Sciatic nerve (tissue), 2 donors: ENCODE data around the gene PSMF1. TPM values are rescaled to one million over a fixed set of nuclear protein-coding genes. Genes with fewer than 3 reads are reported as not detected.

ENCODE experiments used
- ATAC-seq: fragments of 200-7000 bp; cut with Tn5 transposase; one replicate; pipeline ENCODE4 v1.9.1; 2020; ENCODE audit warnings: mild to moderate bottlenecking, moderate library complexity
- DNase-seq: peaks from one replicate; pipeline ENCODE4 v3.0.0-alpha.2; 2020; ENCODE audit warnings: low spot score
- intact Hi-C: fragments of 100-400 bp; cut with DNase I; formaldehyde crosslinking; loops from one replicate; pipeline ENCODE4 v1.14.2; 2022
- total RNA-seq: library from RNA; stranded (reverse); fragmentation: NEBNext Ultra II Directional; extraction: Animal tissue kit (Norgen Biotek cat#: 25700); gene quantifications from one replicate; pipeline ENCODE4 v1.2.1, GENCODE V29; 2021
- donor health status: DM: no; HTN: no; CAD: no.
- donor health status: DM: no; HTN: no; CAD: no.

PSMF1 gene
- total RNA-seq, 1 donor from 2014 or later, result 187 TPM

DNA sequence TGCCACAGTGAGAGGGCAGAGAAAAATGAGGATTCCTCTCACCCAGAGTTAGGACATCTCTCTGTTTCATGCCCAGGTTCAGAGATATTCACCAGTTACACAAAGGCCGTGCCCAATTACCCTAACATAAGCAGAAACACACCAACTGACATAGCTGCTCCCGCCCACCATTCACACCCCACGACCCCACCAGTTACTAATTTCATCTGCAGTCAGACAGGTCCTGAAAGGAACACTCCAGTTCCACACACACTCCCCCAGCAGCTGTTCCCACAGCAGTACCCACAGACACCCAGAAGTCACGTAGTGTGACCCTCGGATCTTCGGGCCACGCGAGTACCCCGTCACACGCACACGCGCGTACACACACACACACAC, 65.8 kb downstream of the PSMF1 start:
- intact Hi-C loops, result loop anchor here (10.0 kb wide), 1 partner anchor 209 kb away; no protein-coding TSS in a partner anchor
- no peak for ATAC-seq
- no peak for DNase-seq

DNA sequence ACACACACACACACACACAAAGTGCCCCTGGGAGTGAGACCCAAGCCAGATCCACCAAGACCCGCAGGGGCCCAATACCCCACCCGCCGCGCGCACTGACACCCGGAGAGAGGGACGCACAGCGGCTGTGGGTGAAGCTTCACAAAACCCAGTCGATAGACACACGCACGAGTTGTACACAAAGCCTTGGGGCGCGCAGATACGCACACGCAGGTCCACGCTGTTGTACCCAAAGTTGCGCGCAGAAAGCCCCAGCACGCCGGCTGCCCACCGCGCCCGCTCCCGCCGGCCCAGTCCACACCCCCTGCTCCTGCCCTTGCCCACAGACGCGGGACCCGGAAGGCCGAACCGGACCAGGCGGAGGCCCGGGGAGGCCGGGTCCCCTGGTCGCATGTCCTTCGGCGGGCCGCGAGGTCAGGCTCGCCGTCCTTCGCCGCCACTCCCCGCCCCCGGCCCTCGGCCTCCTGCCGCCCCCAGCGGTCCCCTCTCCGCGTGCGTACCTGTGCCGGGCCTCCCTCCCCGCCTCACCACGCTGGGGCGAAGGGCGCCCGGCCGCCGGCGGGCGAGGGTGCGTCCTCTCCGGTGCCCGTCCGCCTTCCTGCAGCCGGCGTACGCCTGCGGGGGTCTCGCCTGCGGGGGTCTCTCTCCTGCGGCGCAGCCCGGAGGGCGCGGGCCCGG, 66.4 kb downstream of the PSMF1 start, which contains the start of gene TMEM74B:
TSS of gene TMEM74B (minus strand) at position 344 of the 678 bp plus-strand sequence. CDS start 1,180 bp downstream, outside the sequence.
- ATAC-seq, result no peak
- intact Hi-C loops, result loop anchor here (10.0 kb wide), 1 partner anchor 210 kb away; no protein-coding TSS in a partner anchor
- no peak for DNase-seq

DNA sequence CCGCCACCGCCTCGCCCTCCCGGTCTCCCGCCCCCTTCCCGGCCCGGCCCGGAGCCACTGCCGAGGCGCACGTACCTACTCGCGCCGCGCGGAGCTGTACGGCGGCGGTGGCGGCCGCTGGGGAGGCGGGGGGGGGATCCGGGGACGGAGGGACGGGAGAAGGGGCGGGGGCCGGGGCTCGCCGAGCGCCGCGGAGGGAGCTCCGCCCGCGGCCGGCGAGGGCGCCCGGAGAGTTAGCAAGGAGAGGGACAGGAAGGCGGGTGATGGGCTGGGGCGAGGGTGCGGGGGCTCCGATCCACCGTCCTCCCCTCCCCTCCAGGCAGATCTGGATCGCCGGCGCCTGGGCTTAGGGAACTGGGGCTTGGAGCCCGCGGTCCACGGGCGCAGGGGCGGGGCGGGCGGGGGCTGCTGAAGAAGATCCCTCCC, 66.9 kb downstream of the PSMF1 start:
- DNase-seq (no peak), ATAC-seq (no peak)
- intact Hi-C loops, result loop anchor here (10.0 kb wide), 1 partner anchor 211 kb away; no protein-coding TSS in a partner anchor

DNA sequence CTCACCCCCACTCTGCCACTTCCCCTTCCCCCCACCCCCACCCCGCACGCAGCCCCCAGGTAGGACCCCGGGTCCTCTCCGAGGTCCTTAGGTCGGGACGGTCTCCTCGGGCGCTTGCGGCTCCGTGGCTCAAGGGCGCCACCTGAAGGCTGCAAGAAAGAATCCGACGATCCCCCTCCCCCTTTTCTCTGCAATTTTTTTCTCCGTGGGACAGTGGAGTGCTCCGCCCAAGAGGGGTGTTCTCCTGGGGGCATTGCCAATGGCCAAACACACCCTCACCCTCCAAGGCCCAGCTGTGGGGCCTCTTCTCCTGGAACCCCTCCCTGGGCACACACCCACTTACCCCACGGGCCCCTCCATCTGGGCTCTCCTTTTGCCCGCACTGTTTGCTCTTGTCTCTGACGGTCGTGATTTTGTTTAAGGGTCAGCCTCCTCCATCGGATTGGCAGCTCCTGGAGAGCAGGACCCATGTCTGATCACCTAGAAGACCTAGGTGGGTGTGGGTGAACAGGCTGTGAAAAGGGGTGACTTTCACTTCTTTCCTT, 67.5 kb downstream of the PSMF1 start:
- intact Hi-C loops, result loop anchor here (10.0 kb wide), 1 partner anchor 211 kb away; no protein-coding TSS in a partner anchor
- ATAC-seq (peak; percentile 32), DNase-seq (no peak)

DNA sequence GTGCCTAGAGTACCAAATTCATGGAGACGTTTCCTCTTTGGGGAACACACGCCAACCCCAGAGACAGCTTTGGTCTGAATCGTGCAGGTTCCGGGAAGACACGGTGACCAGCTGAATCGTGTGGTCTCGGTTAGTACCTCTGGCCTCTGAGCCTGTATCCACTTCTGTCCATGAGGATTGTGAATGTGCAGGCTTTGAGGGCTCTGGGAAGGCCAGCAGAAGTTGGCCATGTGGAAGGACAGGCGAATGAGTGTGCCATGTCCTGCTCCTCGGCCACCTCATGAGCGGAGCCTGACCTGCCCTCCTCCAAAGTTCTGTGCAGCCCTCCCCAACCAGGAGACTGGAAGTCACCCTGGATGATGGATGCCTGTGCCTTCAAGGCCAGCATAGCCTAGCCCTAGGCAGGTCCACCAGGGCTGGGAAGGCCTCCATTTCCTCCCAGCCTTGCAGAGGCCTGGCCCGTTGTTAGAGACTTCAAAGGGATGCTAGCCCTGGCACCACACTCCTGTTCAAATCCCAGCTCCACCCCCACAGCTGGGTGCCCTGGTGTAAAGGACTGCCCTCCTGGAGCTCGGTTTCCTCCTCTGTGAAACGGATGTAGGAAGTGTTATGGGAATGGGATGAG, 68.1 kb downstream of the PSMF1 start:
- ATAC-seq (no peak), DNase-seq (no peak)
- intact Hi-C loops, result loop anchor here (10.0 kb wide), 1 partner anchor 212 kb away; no protein-coding TSS in a partner anchor

DNA sequence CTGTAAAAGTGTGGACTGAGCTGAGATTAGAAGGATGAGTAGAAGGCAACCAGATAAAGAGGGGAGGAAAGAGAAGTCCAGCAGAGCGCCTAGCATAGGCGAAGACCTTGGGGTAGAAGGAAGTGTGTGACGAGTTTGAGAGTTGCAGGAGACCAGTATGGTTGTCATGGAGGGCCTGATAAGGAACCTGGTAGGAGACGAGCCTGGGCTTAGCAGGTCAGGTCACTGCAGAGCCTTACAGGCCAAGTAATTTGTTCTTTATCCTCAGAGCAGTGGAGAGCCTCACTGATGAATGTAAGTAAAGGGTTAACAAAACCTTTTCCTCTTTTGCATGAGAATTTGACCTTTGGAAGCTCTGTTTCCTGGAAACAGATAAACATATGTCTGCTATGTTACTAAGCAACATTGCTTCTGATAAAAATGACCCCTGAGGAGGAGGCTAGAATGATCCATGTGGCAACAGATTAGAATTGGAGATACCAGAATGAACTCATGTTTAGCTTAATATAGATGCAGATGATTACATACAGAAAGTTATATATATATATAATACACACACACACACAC, 69.3 kb downstream of the PSMF1 start:
- ATAC-seq (no peak), DNase-seq (no peak)
- intact Hi-C loops, result loop anchor here (10.0 kb wide), 1 partner anchor 213 kb away; no protein-coding TSS in a partner anchor

DNA sequence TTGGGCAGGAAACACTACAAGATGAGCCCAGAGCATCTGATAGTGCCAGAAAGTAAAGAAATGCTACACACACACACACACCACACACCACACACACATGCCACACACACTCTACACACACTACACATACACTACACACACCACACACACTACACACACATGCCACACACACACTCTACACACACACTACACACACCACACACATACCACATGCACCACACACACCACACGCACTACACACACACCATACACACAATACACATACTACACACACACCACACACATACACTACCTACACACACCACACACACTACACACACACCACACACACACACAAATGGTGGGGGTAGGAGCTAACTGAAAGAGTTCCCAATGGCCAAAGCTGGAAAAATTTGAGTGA, 69.9 kb downstream of the PSMF1 start:
- ATAC-seq, result no peak
- intact Hi-C loops, result loop anchor here (10.0 kb wide), 1 partner anchor 214 kb away; no protein-coding TSS in a partner anchor
- DNase-seq, result no peak

DNA sequence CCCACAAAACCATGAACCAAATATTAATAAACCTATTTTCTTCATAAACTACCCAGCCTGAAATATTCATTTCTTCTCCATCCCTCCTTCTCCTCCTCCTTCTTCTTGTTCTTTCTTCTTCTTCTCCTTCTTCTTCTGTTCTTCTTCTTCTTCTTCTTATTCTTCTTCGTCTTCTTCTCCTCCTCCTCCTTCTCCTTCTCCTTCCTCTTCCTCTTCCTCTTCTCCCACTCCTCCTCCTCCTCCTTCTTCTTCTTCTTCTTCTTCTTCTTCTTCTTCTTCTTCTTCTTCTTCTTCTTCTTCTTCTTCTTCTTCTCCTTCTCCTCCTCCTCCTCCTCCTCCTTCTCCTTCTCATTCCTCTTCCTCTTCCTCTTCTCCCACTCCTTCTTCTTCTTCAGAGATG, 71.4 kb downstream of the PSMF1 start:
- no peak for ATAC-seq
- DNase-seq, result no peak
- intact Hi-C loops, result loop anchor here (10.0 kb wide), 1 partner anchor 215 kb away; no protein-coding TSS in a partner anchor

DNA sequence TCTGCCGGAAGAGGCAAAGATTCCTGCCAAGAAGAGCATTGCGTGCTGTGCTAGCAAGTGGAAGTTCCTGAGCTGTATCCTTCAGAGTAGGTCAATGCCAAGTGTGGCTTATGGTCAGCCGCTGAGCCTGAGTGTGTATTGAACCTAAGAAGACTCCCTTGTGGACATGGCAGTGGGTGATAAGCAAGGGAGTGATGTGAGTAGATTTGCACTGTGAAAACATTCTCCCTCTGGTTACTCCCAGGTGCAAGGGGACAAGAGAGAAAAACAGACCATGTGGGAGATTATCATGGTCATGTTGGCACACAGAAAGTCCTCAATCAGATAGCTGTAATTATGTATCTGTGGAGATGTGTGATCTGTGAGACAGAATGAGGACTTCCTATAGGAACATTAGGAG, 72.4 kb downstream of the PSMF1 start:
- intact Hi-C loops, result no loop called here
- ATAC-seq, result no peak
- no peak for DNase-seq

DNA sequence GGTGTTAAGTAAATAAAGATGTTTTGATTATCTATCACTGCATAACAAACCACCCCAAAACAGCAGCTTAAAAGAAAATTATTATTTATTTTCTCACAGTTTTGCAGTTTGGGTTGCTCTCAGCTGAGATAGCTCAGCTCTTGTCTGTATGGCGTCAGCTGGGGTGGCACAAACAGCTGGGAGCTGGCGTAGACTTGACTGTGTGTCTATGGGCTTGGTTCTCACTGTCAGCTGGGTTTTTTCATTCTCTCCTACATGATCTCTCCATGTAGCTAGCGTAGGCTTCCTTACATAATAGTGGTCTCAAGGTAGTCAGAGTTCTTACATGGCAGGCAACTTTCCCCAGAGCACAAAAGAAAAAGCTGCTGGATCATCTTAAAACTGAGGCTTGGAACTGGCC, 72.9 kb downstream of the PSMF1 start:
- ATAC-seq (no peak), DNase-seq (no peak)
- intact Hi-C loops, result no loop called here

DNA sequence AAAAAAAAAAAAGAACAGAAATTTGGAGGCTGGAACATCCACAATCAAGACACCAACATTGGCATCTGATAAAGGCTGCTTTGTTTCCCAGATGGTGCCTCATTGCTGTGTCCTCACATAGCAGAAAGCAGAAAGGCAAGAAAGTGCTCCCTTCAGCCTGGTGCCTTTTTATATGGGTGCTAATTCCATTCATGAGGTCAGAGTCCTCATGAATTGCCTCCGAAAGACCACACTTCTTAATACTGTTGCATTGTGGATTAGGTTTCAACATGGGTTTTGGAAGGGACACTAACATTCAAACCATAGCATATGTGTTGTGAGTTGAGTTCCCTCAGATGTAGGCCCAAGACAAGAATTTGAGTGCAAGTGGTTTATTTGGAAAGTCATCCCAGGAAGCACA, 76.8 kb downstream of the PSMF1 start:
- ATAC-seq, result no peak
- DNase-seq, result no peak
- intact Hi-C loops, result no loop called here

DNA sequence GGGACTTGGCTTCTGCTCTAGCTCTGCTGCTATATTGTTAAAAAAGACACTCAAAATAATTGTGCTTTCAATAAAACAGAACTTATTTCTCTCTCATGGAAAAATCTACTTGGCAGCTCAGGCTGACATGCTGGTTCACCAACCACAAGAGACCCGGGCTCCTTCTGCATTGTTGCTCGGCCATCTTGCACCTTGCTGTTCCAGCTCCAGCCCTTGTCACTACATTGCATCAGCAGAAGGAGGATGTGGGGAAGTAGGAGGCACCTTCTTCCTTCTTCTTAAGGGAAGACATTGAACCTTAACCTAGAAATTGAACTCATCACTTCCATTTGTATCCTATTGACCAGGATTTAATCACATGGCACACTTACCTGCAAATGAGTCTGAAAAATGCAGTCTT, 78.2 kb downstream of the PSMF1 start:
- ATAC-seq (no peak), DNase-seq (no peak)
- intact Hi-C loops, result no loop called here

DNA sequence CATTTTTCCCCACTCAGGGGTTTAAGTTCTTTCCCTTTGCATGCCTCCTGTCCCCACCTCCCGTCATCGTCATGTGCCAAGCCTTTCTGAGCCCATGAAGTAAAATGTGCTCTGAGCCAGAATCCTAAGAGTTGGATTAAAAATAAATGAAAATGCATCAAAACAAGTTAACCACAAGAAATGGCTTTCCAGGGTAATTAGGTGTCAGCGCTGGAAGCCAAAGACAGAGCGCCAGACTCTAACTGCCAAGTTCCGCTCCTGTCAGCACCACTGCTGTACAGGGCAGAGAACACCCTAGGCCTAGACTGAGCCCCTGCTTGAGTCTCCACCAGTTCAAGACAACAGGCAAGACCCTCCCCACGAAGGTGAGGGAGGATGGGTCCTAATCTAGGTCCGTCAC, 79.4 kb downstream of the PSMF1 start:
- intact Hi-C loops, result no loop called here
- DNase-seq, result no peak
- ATAC-seq, result no peak

DNA sequence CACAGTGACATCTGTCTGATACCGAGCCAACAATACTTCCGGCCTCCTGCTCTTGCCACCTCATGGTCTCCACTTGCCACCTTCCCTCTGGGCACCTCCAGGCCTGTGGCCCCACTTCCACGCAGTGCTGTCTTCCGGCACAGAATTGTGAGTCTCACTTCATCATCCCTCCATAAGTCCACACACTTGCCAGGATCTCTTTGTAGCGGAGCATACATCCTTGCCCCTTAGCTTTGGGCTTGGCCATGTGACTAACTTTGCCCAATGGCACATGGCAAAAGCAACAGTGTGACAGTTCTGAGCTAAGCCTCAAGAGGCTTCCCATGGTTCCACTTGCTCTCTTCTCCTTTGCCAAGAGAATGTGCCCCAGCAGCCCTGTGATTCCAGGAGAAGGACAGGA, 80.3 kb downstream of the PSMF1 start:
- DNase-seq (no peak), ATAC-seq (no peak)
- intact Hi-C loops, result no loop called here

DNA sequence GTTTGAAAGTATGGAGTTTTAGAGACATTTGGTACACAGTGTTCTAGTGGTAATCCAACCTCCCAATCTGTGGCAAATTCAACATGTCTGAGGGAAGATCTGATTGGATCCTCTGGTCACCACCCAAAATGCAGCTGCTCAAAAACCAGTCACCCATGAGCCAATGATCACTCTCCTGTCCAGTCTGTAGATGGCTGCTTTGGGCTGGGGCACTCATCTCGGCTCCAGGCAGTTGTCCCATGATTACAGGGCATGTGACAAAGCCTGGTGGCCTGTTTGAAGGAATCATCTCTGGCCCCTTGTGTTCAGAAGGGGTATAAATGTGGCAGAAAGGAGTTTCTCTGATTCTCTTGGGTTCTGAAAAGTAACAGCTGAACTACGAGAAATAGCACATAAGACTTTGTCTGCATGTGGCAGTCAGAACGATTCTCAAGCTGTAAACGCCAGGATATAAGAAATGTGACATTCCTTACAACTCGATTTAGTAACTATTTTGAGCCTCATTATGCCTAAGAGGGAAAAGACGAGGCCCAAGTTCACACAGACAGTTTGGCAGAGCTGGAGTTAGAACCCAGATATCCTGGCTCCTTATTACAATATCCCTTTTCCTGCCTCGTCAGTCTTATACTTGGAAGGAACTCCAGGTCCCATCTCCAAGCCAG, 80.9 kb downstream of the PSMF1 start:
- DNase-seq (no peak), ATAC-seq (no peak)
- intact Hi-C loops, result no loop called here

DNA sequence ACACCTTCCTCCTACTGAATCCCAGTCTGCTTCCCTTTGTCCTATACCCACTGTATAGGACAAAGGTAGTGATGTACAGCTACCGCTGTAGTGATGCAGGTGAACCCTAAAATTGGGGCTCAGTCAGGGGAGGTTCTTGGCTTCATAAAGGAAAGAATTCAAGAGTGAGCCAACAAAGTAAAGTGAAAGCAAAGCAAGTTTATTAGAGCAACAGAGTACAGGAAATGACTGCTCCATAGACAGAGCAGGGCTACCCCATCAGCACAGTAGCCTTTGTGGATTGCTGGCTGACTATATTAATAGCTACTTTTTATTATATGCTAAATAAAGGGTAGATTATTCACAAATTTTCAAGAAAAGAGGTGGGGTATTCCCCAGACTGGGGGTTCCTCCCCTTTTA, 81.6 kb downstream of the PSMF1 start:
- intact Hi-C loops, result no loop called here
- no peak for DNase-seq
- no peak for ATAC-seq

DNA sequence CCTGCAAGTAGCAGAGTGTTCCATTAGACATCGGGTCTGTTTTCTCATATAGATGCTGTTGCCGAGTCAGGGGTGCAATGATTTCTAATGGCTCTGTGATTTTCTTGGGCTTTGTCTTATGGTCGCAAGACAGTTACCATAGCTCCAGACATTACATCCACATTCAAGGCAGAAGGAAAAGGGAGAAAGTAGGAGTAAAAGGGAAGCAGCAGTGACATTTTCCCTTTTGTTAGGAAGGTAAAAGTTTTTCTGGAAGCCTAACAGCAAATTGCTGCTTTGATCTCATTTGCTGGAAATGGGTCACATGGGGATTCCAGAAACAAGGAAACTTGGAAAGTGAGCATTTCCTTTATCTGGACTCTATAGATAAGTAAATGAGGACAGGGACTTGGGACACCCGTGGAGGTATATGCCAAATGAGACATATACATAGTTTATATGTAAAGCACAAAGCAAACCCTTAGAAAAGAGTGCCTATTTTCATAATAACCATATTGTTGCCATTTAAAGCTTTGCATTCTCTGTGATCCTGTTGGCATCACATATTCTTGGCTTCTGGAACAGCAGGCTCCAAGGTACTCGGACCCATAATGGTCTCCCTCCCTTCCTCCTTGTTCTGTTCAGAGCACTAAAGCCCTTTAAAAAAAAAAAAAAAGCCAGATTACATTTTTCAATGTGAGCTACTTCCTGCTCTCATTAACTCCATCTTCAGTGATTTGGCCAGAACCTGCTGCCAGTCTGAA, 84.5 kb downstream of the PSMF1 start, which contains the start of gene C20orf202:
TSS of gene C20orf202 (plus strand) at position 693 of the 743 bp plus-strand sequence. CDS start 132 bp downstream, outside the sequence.
- no peak for ATAC-seq
- no peak for DNase-seq
- intact Hi-C loops, result no loop called here

DNA sequence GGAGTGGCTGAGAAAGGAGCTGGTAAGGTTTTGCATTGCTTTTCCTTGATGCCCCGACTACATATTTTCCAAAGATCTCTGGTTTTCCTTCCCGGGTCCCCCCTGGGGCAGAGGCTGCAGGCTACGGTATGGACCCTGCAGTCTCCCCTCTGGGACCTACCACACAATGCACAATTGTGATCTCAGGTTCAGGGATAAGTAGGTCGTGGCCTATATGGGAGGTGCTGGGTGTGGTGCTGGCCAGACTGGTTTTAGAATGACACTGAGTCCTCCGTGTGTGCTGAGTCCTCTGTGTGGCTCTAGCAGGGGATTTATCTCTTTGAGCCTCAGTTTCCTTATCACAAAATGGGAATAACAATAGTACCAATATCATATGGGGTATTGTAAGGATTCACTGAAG, 85.2 kb downstream of the PSMF1 start:
- intact Hi-C loops, result no loop called here
- no peak for ATAC-seq
- no peak for DNase-seq
